Neural cell (in vitro differentiated cells): ENCODE results near the gene MTMR3. TPM values are rescaled to one million over a fixed set of nuclear protein-coding genes. Genes with fewer than 3 reads are reported as not detected.
"Not testable (repeated sequence)": the region's sequence is repeated elsewhere in the genome, so short reads cannot be mapped to it uniquely, and the experiment has no call there.

Experiments used
- H2AFZ ChIP-seq: fragments of 200-600, 300-800 bp; sonication (generic), shearing (Covaris generic); 2 replicates; pipeline ENCODE4 v1.6.0; 2014; ENCODE audit warnings: low read depth, mild to moderate bottlenecking, antibody characterized with exemption, low read length, moderate library complexity
- H3F3A ChIP-seq: fragments of 200-600 bp; shearing (Covaris generic); 2 replicates; pipeline ENCODE4 v1.6.1; 2016; ENCODE audit warnings: mild to moderate bottlenecking, moderate library complexity, mixed read lengths, antibody characterized with exemption, low read length; ENCODE audit not compliant: insufficient read depth, poor library complexity, severe bottlenecking
- H3K27ac ChIP-seq: fragments of 200-600, 300-800 bp; sonication (generic), shearing (Covaris generic); 2 replicates; pipeline ENCODE4 v1.5.1; 2014; ENCODE audit warnings: mild to moderate bottlenecking, low read length, moderate library complexity
- H3K27me3 ChIP-seq: fragments of 300-800, 200-600 bp; sonication (generic), shearing (Covaris generic); 2 replicates; pipeline ENCODE4 v1.6.0; 2014; ENCODE audit warnings: mild to moderate bottlenecking, low read depth, low read length, moderate library complexity; ENCODE audit not compliant: insufficient read depth
- H3K36me3 ChIP-seq: fragments of 300-800, 200-600 bp; sonication (generic), shearing (Covaris generic); 2 replicates; pipeline ENCODE4 v1.5.1; 2014; ENCODE audit warnings: mild to moderate bottlenecking, antibody characterized with exemption, low read length, moderate library complexity; ENCODE audit not compliant: insufficient read depth
- H3K4me2 ChIP-seq: fragments of 300-800, 200-600 bp; sonication (generic), shearing (Covaris generic); 2 replicates; pipeline ENCODE4 v1.6.0; 2014; ENCODE audit warnings: mild to moderate bottlenecking, low read length
- H3K4me3 ChIP-seq: fragments of 300-800, 200-600 bp; sonication (generic), shearing (Covaris generic); 2 replicates; pipeline ENCODE4 v1.5.1; 2014; ENCODE audit warnings: mild to moderate bottlenecking, low read length, moderate library complexity
- H3K79me2 ChIP-seq: fragments of 200-600 bp; shearing (Covaris generic); replicated peaks from 2 replicates; pipeline ENCODE4 v1.6.0; 2014; ENCODE audit warnings: mild to moderate bottlenecking, low read length, moderate library complexity; ENCODE audit not compliant: insufficient read depth
- H3K9ac ChIP-seq: fragments of 300-800, 200-600 bp; sonication (generic), shearing (Covaris generic); 2 replicates; pipeline ENCODE4 v1.6.1; 2016; ENCODE audit warnings: mild to moderate bottlenecking, low read length, mixed read lengths
- H3K9me2 ChIP-seq: fragments of 200-600 bp; shearing (Covaris generic); 2 replicates; pipeline ENCODE4 v1.6.1; 2016; ENCODE audit warnings: mild to moderate bottlenecking, low read length, mixed read lengths; ENCODE audit not compliant: insufficient read depth
- H3K9me3 ChIP-seq: fragments of 200-600, 300-800 bp; sonication (generic), shearing (Covaris generic); 2 replicates; pipeline ENCODE4 v1.6.1; 2016; ENCODE audit warnings: mild to moderate bottlenecking, mixed run types, low read length, moderate library complexity, mixed read lengths
- H4K20me1 ChIP-seq: fragments of 200-600 bp; shearing (Covaris generic); 2 replicates; pipeline ENCODE4 v1.6.1; 2016; ENCODE audit warnings: mild to moderate bottlenecking, mixed run types; ENCODE audit not compliant: insufficient read depth
- EP300 ChIP-seq: fragments of 450-650 bp; conservative IDR thresholded peaks from 2 replicates; pipeline ENCODE4 v1.6.1; 2014; ENCODE audit warnings: antibody characterized with exemption, mild to moderate bottlenecking, moderate library complexity; ENCODE audit not compliant: poor library complexity, severe bottlenecking
- EZH2 ChIP-seq: fragments of 200-600, 300-800 bp; shearing (Covaris generic), sonication (generic); IDR thresholded peaks from 2 replicates; pipeline ENCODE4 v1.6.1; 2014; ENCODE audit warnings: antibody characterized with exemption, low read length, borderline replicate concordance, mild to moderate bottlenecking; ENCODE audit not compliant: insufficient read depth, poor library complexity, severe bottlenecking
- MXI1 ChIP-seq: fragments of 450-650 bp; conservative IDR thresholded peaks from 2 replicates; pipeline ENCODE4 v1.6.1; 2014; ENCODE audit warnings: antibody characterized with exemption, mild to moderate bottlenecking; ENCODE audit not compliant: poor library complexity, severe bottlenecking
- POLR2AphosphoS5 ChIP-seq: IDR thresholded peaks from 2 replicates; pipeline ENCODE4 v1.6.1; 2012
- RAD21 ChIP-seq: fragments of 450-650 bp; conservative IDR thresholded peaks from 2 replicates; pipeline ENCODE4 v1.6.1; 2014; ENCODE audit warnings: antibody characterized with exemption, mild to moderate bottlenecking, moderate library complexity
- SMC3 ChIP-seq: fragments of 450-650 bp; conservative IDR thresholded peaks from 2 replicates; pipeline ENCODE4 v1.6.1; 2014; ENCODE audit warnings: antibody characterized with exemption, mild to moderate bottlenecking, moderate library complexity; ENCODE audit not compliant: poor library complexity
- TAF1 ChIP-seq: IDR thresholded peaks from 2 replicates; pipeline ENCODE4 v1.6.1; 2012; ENCODE audit warnings: low read depth
- polyA plus RNA-seq: library from polyadenylated mRNA; depleted of rRNA; stranded (reverse); fragments of >200 nt; gene quantifications from 2 replicates; pipeline ENCODE4 v1.2.3, GENCODE V29; 2014
- TF ChIP-seq, protein P1 (sequence below): IDR thresholded peaks from 2 replicates; pipeline ENCODE4 v1.6.1; 2012; ENCODE audit warnings: borderline replicate concordance
- TF ChIP-seq, protein P2 (sequence below): fragments of 450-650 bp; IDR thresholded peaks from 2 replicates; pipeline ENCODE4 v1.5.1; 2014; ENCODE audit warnings: antibody characterized with exemption, mild to moderate bottlenecking, moderate library complexity; ENCODE audit not compliant: poor library complexity, severe bottlenecking

The MTMR3 gene
- polyA plus RNA-seq, 1 donor from 2014 or later, result 46.7 TPM

DNA sequence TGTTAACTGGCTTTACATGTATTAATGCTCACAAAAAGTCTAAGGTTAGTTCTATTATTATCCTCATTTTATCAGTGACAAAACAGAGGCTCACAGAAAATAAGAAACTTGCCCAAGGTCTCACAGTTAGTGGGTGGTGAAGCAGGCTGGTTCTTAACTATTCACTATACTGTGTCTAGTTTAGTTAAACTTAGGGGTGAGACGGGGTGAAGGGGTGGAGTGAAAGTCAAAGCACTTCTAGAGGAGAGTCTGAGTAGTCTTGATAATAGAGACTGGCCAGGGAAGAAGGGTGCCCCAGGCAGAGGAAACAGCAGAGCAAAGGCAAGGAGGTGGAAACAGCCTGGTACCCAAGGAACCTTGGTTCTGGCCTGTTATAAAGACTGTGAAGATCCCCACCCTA, 48.9 kb upstream of the MTMR3 start:
- Histone ChIP-seq H3K27me3 (no peaks in the 10 kb centered on the region), H2AFZ (no peak overlapping the region), H3K36me3 (no peaks in the 10 kb centered on the region), H3K9ac (no peak overlapping the region), H3K4me3 (no peak overlapping the region), H3K9me2 (no peaks in the 10 kb centered on the region), H3K27ac (no peak overlapping the region), H3K79me2 (peaks cover 11% of the 10 kb centered on the region), H3K4me2 (no peak overlapping the region), H4K20me1 (no peaks in the 10 kb centered on the region), H3F3A (peaks cover 3% of the 10 kb centered on the region), H3K9me3 (no peaks in the 10 kb centered on the region)
- no peak for TF ChIP-seq SMC3

DNA sequence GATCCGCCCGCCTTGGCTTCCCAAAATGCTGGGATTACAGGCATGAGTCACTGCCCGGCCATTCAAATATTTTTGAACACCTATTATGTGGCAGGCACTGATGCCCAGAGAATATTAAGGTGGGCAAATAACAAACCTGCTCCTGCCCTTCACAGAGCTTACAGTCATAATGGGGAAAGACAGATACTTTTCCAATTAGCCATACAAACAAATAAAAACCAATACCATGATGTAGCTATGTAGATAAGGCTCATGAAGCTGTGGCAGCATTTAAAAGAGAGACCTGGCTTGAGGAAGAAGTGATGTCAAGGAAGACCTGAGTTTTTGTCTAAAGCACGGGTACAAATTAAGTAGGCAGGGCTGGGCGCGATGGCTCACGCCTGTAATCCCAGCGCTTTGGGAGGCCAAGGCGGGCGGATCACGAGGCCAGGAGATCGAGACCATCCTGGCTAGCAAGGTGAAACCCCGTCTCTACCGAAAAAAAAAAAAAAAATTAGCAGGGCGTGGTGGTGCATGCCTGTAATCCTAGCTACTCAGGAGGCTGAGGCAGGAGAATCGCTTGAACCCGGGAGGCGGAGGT, 46.1 kb upstream of the MTMR3 start:
- H3K36me3 ChIP-seq, H3K9ac ChIP-seq, H3K27ac ChIP-seq, H2AFZ ChIP-seq, H3K9me2 ChIP-seq, H3K27me3 ChIP-seq, H3K9me3 ChIP-seq, H3F3A ChIP-seq, H4K20me1 ChIP-seq: not testable (repeated sequence)
- peak overlapping the region; percentile 100 for H3K4me3 ChIP-seq
- peaks cover 11% of the 10 kb centered on the region for H3K79me2 ChIP-seq
- peak overlapping the region; percentile 73 for H3K4me2 ChIP-seq

DNA sequence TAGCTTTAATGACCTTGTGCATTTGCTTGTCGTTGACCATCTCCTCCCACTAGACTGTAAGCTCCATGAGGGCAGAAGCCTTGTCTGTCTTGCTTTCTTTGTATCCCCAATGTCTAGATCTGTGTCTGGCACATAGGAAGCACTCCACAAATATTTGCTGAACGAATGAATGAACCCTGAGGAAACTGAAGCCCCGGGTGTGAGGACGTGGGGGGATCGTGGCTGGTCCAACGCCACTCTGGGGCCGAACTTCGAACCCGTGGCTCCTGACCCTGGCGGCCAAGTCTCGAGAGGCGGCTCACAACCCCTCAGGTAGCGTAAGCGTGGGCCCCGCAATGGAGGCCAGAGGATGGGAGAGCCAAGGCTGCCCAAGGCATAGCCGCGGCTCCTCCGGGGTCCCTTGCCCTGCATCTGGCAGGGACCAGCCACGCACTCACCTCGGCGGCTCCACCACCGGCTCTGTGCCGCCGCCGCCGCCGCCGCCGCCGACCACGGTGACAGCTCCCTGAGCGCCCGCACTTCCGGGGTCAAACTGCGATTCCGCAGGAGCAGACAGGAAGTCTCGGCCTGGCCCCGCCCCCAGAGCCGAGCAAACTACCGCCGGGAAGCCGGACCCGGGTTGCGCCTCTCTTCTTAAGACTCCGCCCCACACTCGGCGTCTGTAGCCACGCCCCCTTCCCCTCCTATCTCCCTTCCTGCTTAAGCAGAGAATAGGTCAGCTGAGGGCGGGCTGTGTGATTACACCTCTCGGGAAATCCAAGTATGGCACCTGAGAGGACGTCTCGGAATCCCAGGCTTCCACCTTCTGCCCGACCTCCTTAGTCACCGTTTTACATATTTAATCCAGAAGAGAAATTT, 45.0 kb upstream of the MTMR3 start, which contains the start of gene ASCC2:
Gene ASCC2 (minus strand): TSS at position 534 of the 858 bp plus-strand sequence. CDS start 5,949 bp downstream, outside the sequence.
- no peaks in the 10 kb centered on the region for H4K20me1 ChIP-seq
- peak within 1 kb of the TSS; percentile 77 for H2AFZ ChIP-seq
- H3K36me3 ChIP-seq, result no peaks in the 10 kb centered on the region
- H3K9me3 ChIP-seq, result no peaks in the 10 kb centered on the region
- peak within 1 kb of the TSS; percentile 74 for H3K27ac ChIP-seq
- TF ChIP-seq, protein P1, sequence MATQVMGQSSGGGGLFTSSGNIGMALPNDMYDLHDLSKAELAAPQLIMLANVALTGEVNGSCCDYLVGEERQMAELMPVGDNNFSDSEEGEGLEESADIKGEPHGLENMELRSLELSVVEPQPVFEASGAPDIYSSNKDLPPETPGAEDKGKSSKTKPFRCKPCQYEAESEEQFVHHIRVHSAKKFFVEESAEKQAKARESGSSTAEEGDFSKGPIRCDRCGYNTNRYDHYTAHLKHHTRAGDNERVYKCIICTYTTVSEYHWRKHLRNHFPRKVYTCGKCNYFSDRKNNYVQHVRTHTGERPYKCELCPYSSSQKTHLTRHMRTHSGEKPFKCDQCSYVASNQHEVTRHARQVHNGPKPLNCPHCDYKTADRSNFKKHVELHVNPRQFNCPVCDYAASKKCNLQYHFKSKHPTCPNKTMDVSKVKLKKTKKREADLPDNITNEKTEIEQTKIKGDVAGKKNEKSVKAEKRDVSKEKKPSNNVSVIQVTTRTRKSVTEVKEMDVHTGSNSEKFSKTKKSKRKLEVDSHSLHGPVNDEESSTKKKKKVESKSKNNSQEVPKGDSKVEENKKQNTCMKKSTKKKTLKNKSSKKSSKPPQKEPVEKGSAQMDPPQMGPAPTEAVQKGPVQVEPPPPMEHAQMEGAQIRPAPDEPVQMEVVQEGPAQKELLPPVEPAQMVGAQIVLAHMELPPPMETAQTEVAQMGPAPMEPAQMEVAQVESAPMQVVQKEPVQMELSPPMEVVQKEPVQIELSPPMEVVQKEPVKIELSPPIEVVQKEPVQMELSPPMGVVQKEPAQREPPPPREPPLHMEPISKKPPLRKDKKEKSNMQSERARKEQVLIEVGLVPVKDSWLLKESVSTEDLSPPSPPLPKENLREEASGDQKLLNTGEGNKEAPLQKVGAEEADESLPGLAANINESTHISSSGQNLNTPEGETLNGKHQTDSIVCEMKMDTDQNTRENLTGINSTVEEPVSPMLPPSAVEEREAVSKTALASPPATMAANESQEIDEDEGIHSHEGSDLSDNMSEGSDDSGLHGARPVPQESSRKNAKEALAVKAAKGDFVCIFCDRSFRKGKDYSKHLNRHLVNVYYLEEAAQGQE, result peak; percentile 76
- TF ChIP-seq SMC3 (peak; percentile 51), RAD21 (peak; percentile 57), TAF1 (peak; percentile 38), EP300 (peak; percentile 22), EZH2 (no peak), MXI1 (peak; percentile 86), POLR2AphosphoS5 (peak; percentile 71)
- TF ChIP-seq, protein P2, sequence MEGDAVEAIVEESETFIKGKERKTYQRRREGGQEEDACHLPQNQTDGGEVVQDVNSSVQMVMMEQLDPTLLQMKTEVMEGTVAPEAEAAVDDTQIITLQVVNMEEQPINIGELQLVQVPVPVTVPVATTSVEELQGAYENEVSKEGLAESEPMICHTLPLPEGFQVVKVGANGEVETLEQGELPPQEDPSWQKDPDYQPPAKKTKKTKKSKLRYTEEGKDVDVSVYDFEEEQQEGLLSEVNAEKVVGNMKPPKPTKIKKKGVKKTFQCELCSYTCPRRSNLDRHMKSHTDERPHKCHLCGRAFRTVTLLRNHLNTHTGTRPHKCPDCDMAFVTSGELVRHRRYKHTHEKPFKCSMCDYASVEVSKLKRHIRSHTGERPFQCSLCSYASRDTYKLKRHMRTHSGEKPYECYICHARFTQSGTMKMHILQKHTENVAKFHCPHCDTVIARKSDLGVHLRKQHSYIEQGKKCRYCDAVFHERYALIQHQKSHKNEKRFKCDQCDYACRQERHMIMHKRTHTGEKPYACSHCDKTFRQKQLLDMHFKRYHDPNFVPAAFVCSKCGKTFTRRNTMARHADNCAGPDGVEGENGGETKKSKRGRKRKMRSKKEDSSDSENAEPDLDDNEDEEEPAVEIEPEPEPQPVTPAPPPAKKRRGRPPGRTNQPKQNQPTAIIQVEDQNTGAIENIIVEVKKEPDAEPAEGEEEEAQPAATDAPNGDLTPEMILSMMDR, result peak; percentile 16
- H3K79me2 ChIP-seq, result peaks cover 11% of the 10 kb centered on the region
- no peaks in the 10 kb centered on the region for H3K9me2 ChIP-seq
- peak within 1 kb of the TSS; percentile 100 for H3K4me3 ChIP-seq
- H3F3A ChIP-seq, result peaks cover 3% of the 10 kb centered on the region
- peak within 1 kb of the TSS; percentile 75 for H3K9ac ChIP-seq
- peak within 1 kb of the TSS; percentile 73 for H3K4me2 ChIP-seq
- H3K27me3 ChIP-seq, result no peaks in the 10 kb centered on the region
